SK-MEL-5 (cell line): ENCODE data around the gene SHOX. TPM values are rescaled to one million over a fixed set of nuclear protein-coding genes. Genes with fewer than 3 reads are reported as not detected.

Experiments
- DNase-seq: peaks from one replicate; pipeline ENCODE4 v3.0.0-alpha.2; 2016; ENCODE audit warnings: low read depth, low spot score
- in situ Hi-C: cut with HindIII; loops from 2 replicates; pipeline ENCODE4 v1.10.0; 2016; ENCODE audit warnings: low sequenced_read_pairs, high pct_unique_total_duplicates, low pct_unique_long_range_greater_than_20kb
- total RNA-seq: library from RNA; depleted of rRNA; stranded (reverse); fragments of >200 nt; shearing (Covaris generic); gene quantifications from 2 replicates; pipeline ENCODE4 v1.2.3, GENCODE V29; 2014

SHOX gene
- total RNA-seq, 1 experiment from 2014 or later: not detected

DNA sequence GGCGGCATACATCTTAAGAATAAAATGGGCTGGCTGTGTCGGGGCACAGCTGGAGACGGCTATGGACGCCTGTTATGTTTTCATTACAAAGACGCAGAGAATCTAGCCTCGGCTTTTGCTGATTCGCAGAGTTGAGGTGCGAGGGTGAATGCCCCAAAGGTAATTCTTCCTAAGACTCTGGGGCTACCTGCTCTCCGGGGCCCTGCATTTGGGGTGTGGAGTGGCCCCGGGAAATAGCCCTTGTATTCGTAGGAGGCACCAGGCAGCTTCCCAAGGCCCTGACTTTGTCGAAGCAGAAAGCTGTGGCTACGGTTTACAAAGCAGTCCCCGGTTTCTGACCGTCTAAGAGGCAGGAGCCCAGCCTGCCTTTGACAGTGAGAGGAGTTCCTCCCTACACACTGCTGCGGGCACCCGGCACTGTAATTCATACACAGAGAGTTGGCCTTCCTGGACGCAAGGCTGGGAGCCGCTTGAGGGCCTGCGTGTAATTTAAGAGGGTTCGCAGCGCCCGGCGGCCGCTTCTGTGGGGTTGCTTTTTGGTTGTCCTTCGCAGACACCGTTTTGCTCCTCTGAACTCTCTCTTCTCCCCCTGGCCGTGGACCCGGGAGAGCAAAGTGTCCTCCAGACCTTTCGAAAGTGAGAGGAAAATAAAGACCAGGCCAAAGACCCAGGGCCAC, 1.9 kb downstream of the SHOX start:
- no peak for DNase-seq
- in situ Hi-C loops: no loop called here

DNA sequence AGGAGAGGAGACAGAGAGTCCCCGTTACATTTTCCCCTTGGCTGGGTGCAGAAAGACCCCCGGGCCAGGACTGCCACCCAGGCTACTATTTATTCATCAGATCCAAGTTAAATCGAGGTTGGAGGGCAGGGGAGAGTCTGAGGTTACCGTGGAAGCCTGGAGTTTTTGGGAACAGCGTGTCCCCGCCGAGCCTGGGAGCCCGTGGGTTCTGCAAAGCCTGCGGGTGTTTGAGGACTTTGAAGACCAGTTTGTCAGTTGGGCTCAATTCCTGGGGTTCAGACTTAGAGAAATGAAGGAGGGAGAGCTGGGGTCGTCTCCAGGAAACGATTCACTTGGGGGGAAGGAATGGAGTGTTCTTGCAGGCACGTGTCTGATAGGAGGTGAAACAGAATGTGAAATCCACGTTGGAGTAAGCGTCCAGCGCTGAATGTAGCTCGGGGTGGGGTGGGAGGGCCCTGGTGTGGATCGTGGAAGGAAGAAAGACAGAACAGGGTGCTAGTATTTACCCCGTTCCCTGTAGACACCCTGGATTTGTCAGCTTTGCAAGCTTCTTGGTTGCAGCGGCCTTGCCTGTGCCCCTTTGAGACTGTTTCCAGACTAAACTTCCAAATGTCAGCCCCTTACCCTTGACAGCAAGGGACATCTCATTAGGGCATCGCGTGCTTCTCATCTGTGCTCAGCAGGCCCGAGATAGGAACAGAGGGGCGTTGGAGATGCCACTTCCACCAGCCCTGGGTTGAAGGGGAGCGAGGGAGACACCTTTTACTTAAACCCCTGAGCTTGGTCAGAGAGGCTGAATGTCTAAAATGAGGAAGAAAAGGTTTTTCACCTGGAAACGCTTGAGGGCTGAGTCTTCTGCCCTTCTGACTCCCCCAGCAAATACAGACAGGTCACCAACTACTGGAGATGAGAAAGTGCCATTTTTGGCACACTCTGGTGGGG, 2.7 kb downstream of the SHOX start:
- DNase-seq: no peak
- in situ Hi-C loops: no loop called here

DNA sequence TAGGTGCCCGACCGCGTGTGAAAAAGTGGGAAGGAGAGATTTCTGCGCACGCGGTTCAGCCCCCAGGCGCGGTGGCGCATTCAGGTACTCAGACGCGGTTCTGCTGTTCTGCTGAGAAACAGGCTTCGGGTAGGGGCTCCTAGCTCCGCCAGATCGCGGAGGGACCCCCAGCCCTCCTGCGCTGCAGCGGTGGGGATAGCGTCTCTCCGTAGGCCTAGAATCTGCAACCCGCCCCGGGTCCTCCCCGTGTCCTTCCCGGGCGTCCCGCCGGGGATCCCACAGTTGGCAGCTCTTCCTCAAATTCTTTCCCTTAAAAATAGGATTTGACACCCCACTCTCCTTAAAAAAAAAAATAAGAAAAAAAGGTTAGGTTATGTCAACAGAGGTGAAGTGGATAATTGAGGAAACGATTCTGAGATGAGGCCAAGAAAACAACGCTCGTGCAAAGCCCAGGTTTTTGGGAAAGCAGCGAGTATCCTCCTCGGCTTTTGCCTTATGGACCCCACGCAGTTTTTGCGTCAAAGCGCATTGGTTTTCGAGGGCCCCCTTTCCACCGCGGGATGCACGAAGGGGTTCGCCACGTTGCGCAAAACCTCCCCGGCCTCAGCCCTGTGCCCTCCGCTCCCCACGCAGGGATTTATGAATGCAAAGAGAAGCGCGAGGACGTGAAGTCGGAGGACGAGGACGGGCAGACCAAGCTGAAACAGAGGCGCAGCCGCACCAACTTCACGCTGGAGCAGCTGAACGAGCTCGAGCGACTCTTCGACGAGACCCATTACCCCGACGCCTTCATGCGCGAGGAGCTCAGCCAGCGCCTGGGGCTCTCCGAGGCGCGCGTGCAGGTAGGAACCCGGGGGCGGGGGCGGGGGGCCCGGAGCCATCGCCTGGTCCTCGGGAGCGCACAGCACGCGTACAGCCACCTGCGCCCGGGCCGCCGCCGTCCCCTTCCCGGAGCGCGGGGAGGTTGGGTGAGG, 3.7 kb downstream of the SHOX start:
- in situ Hi-C loops: no loop called here
- DNase-seq: no peak

DNA sequence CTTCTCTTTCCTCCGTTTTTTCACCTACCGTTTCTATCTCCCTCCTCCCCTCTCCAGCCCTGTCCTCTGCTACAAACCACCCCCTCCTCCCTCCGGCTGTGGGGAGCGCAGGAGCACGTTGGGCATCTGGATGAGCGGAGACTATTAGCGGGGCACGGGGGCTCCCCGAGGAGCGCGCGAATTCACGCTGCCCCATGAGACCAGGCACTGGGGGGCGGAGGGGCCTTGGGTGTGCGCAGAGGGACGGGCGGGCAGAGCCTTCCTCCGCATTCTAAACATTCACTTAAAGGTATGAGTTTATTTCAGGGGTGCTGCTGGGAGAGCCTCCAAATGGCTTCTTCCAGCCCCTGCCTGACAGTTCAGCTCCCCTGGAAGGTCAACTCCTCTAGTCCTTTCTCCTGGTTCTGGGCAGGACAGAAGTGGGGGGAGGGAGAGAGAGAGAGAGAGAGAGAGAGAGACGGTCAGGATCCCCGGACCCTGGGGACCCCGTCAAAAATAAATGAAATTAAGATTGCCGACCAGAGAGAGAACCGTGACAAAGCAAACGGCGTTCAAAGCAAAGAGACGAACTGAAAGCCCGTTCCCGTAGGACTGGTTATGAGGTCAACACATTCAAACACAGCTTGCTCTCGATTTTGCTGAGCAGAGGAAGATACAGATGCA, 5.0 kb downstream of the SHOX start:
- in situ Hi-C loops: no loop called here

DNA sequence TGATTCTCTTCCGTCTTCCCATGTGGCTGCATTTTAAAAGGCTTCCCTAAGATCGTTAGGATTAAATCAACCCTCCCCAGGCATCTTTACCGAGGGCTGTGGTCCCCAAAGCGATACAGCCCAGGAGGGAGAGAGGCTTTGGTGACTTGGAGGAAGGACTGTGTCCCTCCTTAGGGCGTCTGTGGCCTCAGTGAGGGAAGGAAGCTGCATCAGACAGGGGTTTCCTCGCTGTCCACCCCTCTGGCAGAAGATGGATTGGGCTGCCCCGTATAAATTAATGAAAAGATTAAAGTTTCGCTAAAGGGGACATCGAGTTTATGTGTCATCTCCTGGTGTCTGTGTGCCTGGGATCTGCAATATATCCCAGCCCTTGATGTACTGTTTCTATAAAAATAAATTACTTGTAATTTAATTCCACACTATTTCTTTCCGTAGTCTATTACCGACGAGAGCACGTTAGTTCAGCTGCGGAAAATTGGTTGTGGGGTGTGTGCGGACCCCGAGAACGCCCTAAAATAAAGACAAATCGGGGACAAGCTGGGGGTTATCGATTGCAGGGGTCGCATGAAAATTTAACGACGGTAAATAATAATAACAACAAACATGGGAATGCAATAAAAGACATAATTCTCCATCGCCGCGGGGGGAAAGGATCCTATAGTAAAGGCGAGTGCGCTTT, 6.5 kb downstream of the SHOX start:
- no peak for DNase-seq
- in situ Hi-C loops: no loop called here

More for the DNA sequence above, 5.0 kb downstream of the SHOX start:
- DNase-seq: no peak

DNA sequence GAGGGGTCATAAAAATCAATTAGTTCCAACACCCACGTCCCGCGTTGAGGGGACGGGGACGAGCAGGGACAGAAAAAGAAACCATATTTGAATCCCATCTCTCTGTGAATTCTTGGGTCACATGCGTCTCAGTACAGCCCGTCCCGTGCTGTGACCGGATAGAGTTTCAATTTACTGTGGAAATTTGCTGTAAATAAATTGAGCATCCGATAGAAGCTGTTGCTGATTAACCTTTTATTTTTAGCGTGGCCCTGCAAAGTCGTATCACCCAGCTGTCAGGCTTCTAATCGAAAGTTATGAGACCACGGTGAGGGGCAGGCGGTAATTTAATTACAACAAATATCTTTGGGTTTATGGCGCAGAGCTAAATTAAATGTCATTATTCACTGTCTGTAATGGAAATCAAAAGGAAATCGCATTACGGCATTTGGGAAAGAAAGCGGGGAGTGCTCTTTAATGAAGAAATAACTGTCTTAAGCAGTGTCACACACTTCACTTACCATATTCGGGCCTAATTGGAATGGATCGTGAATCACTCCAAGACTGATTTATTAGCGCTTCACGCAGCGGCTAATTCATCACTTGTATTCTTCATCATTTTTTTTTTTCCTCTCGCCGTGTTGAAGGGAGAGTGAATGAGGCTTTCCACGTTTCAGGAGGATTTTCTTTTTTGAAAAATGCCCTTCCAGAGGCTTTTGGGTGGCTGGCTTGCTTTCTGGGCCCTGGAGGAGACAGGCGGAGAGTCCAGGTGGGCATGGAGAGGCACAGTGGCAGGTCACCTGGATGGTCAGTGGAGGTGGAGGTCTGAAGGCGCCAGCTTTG, 7.3 kb downstream of the SHOX start:
- DNase-seq: no peak
- in situ Hi-C loops: no loop called here

DNA sequence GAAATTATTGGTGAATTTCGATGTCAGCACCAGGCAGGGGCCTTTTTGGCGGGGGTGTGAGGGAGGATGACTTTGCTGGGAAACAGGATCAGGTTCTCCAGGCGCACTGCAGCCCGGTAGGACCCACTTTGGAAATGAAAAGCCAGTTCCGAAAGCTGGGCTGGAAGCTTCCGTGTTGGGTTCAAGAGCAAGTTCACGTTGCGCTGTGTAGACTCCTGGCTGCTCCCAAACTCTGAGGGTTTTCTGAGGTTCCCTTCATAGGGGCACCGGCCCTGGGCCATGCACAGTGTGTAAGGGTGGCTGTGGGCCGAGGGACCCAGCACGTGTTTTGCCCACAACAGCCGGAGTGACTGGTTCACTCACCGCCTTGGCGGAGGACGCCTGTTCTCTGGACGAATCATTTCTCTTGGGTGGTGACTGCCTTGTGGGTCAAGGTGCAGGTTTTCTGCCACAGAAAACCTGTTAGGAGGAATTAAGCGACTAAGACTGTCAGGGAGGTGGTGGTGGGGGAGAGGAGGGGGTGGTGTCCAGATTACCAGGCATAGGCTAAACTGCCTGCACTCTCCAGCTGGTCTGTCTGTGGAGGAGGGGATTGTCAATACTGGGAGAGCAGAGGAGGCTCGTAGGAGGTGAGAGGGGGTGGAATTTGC, 8.0 kb downstream of the SHOX start:
- in situ Hi-C loops: no loop called here
- no peak for DNase-seq

DNA sequence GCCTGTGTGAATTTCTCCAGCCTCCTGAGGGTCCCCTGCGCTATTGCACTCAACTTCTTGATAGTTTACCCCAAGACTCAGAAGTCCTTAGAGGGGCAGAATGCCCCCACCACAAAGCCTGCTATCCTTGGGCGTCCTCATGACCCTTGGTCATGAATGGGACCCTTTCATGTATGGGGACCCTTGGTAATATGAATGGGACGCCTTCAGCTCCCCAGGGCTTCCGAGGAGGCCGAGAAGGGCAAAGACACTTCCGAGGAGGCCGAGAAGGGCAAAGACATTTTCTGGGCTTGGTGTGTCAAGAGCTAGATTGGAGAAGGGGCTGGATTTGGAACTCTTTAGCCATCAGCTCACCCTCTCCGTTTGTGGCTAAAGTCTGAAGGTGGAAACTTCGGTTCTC, 8.6 kb downstream of the SHOX start:
- no peak for DNase-seq
- in situ Hi-C loops: no loop called here

DNA sequence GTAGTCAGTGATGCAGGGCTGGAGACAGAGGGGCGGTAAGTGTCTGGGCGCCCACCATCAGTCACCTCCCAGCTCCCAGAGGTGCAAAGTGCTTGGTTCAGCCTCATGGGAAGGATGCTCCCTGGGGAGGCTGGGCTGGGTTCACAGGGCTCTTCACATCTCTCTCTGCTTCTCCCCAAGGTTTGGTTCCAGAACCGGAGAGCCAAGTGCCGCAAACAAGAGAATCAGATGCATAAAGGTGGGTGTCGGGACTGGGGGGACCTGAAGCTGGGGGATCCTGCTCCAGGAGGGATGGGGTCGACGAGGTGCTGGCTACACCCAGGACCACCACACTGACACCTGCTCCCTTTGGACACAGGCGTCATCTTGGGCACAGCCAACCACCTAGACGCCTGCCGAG, 10.1 kb downstream of the SHOX start:
- no peak for DNase-seq
- in situ Hi-C loops: no loop called here

DNA sequence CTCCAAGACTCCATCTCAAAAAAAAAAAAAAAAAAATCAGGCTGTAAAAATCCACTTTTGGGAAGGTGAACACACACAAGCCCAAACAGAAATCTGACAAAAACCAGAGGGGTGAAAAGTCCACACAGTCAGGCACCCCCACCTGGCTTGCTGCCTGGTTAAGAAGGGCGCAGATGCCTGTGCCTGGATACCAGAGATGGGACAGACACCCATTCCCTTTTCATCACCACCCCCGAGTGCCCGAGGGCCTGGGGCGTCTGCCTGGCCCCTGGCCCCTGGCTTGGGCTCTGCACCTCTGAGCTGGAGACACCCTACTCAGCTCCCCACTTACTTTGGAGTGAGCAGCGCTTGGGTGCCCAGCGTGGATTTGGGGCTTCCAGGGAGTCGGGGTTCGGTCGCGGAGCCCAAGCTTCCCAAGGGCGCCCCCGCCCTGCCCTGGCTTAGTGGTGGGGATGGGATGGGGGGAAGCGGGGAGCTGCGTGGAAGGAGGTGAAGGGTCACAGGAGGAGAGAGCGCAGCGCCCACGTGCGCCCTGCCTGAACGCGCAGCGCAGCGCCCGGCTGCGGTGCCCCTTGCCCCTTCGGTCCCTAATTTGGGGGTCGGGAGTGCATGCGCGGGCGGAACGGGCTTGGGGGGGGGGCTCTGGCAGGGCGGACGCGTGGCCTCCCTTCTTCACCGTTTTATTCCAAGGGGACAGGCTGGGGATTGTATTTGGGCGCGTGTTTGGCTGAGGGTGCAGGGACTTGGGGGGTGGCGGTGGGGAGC, 11.3 kb downstream of the SHOX start:
- DNase-seq: no peak
- in situ Hi-C loops: no loop called here

DNA sequence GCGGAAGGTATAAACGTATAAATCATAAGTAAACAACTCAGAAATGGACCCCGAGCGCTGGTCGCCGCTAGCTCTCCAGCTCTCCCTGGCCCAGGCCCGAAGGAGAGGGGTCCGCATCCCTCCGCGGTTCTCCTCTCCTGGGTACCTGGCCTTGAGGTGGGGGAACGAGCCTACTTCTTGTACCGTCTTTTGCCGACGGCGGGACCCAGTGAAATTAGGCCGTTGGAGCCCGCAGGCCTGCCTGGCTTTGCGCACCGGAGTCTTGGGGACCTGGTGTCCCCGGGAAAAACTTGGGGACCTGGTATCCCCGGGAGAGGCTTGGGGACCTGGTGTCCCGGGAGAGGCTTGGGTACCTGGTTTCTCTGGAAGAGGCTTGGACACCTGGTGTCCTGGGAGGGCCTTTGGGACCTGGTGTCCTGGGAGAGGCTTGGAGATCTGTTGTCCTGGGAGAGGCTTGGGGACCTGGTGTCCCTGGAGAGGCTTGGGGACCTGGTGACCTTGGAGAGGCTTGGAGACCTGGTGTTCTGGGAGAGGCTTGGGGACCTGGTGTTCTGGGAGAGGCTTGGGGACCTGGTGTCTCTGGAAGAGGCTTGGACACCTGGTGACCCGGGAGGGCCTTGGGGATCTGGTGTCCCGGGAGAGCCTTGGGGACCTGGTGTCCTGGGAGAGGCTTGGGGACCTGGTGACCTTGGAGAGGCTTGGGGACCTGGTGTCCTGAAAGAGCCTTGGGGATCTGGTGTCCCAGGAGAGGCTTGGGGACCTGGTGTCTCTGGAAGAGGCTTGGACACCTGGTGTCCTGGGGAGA, 12.0 kb downstream of the SHOX start:
- no peak for DNase-seq
- in situ Hi-C loops: no loop called here

DNA sequence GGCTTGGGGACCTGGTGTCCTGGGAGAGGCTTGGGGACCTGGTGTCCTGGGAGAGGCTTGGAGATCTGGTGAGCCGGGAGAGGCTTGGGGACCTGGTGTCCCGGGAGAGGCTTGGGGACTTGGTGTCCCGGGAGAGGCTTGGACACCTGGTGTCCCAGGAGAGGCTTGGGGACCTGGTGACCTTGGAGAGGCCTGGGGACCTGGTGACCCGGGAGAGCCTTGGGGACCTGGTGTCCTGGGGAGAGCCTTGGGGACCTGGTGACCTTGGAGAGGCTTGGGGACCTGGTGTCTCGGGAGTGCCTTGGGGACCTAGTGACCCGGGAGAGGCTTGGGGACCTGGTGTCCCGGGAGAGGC, 12.6 kb downstream of the SHOX start:
- DNase-seq: no peak
- in situ Hi-C loops: no loop called here

DNA sequence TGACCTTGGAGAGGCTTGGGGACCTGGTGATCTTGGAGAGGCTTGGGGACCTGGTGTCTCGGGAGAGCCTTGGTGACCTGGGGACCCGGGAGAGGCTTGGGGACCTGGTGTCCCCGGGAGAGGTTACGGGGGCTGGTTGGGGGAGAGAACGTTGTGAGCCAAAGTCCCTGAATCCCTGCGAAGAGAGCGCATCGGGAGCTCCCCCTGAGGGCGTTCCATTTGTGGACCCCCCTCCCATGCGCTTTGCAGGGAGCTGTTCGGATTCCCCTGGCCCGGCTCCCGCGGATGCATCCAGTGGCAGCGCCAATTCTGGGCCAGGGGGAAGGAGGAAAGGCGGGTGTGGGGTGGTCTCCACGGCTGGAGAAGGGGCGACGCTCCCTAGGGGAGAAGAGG, 13.3 kb downstream of the SHOX start:
- no peak for DNase-seq
- in situ Hi-C loops: no loop called here
